NCI-H748 treated with DMSO at 0.1 percent for 48 hours (cell line): Measurements from ENCODE around the gene CDC42.
A peak's percentile ranks its signal among the peaks of the same experiment; 100 is the strongest.
"Not testable (repeated sequence)": the region's sequence is repeated elsewhere in the genome, so short reads cannot be mapped to it uniquely, and the experiment has no call there.

Source experiments
- DNase-seq: peaks from one replicate; lab custom pipeline; 2025; lab: John Stamatoyannopoulos, UW

Gene CDC42

GRCh38 chr1:22052115-22053016 lies at the start of gene CDC42:
Gene CDC42, plus strand, starts transcription at chr1:22052709. Its CDS starts 25,770 bp downstream, at chr1:22078479.
- peak; percentile 81 for DNase-seq

- DNase-seq, result not testable (repeated sequence)
Measured at GRCh38 chr1:22002875-22003274, 49.6 kb upstream of the CDC42 start.

- DNase-seq, result not testable (repeated sequence)
Measured at GRCh38 chr1:22003959-22004358, 48.5 kb upstream of the CDC42 start.

GRCh38 chr1:22005261-22006149 lies 47.0 kb upstream of the CDC42 start:
- not testable (repeated sequence) for DNase-seq

- not testable (repeated sequence) for DNase-seq
Measured at GRCh38 chr1:22006736-22007135, 45.8 kb upstream of the CDC42 start.

GRCh38 chr1:22007262-22007661 lies 45.2 kb upstream of the CDC42 start:
- not testable (repeated sequence) for DNase-seq

- DNase-seq, result not testable (repeated sequence)
Measured at GRCh38 chr1:22009566-22009965, 42.9 kb upstream of the CDC42 start.

- not testable (repeated sequence) for DNase-seq
Measured at GRCh38 chr1:22012752-22013151, 39.8 kb upstream of the CDC42 start.

- DNase-seq, result not testable (repeated sequence)
Measured at GRCh38 chr1:22014575-22015206, 37.8 kb upstream of the CDC42 start.

GRCh38 chr1:22018583-22019559 lies 33.6 kb upstream of the CDC42 start:
- DNase-seq, result no peak

- no peak for DNase-seq
Measured at GRCh38 chr1:22021061-22021460, 31.4 kb upstream of the CDC42 start.

- peak; percentile 76 for DNase-seq
Measured at GRCh38 chr1:22024485-22025367, 27.8 kb upstream of the CDC42 start.

GRCh38 chr1:22025368-22026155 lies 26.9 kb upstream of the CDC42 start:
- peak; percentile 76 for DNase-seq

- no peak for DNase-seq
Measured at GRCh38 chr1:22026924-22027289, 25.6 kb upstream of the CDC42 start.

GRCh38 chr1:22030057-22030456 lies 22.5 kb upstream of the CDC42 start:
- DNase-seq, result no peak

- DNase-seq, result no peak
Measured at GRCh38 chr1:22030473-22030872, 22.0 kb upstream of the CDC42 start.

- DNase-seq, result no peak
Measured at GRCh38 chr1:22031214-22031962, 21.1 kb upstream of the CDC42 start.

- DNase-seq, result not testable (repeated sequence)
Measured at GRCh38 chr1:22034834-22035233, 17.7 kb upstream of the CDC42 start.
